Endodermal cell (in vitro differentiated cells): ENCODE measurements around the gene CACTIN. TPM values are rescaled to one million over a fixed set of nuclear protein-coding genes. Genes with fewer than 3 reads are reported as not detected.
A peak's percentile ranks its signal among the peaks of the same experiment; 100 is the strongest.

Experiments
- DNase-seq: peaks from one replicate; pipeline ENCODE4 v3.0.0-alpha.2; 2017
- H3K27ac ChIP-seq: 2 replicates; pipeline ENCODE4 v1.5.1; 2013; ENCODE audit warnings: mild to moderate bottlenecking, low read depth, low read length, moderate library complexity
- H3K27me3 ChIP-seq: 2 replicates; pipeline ENCODE4 v1.6.1; 2013; ENCODE audit warnings: mild to moderate bottlenecking, low read length, moderate library complexity; ENCODE audit not compliant: insufficient read depth, control insufficient read depth, poor library complexity, severe bottlenecking
- H3K36me3 ChIP-seq: 2 replicates; pipeline ENCODE4 v1.7.0; 2013; ENCODE audit warnings: mild to moderate bottlenecking, low read length, moderate library complexity; ENCODE audit not compliant: control insufficient read depth, insufficient read depth
- H3K4me1 ChIP-seq: one replicate; pipeline ENCODE4 v1.7.0; 2013; ENCODE audit warnings: low read length; ENCODE audit not compliant: control insufficient read depth, insufficient read depth
- H3K4me3 ChIP-seq: 2 replicates; pipeline ENCODE4 v1.5.1; 2013; ENCODE audit warnings: mild to moderate bottlenecking, low read length, moderate library complexity
- H3K9ac ChIP-seq: 2 replicates; pipeline ENCODE4 v1.6.1; 2013; ENCODE audit warnings: mild to moderate bottlenecking, low read length, moderate library complexity; ENCODE audit not compliant: poor library complexity, severe bottlenecking; ENCODE audit errors: extremely low read depth
- H3K9me3 ChIP-seq: 2 replicates; pipeline ENCODE4 v1.6.1; 2013; ENCODE audit warnings: mild to moderate bottlenecking, low read length, moderate library complexity; ENCODE audit not compliant: control insufficient read depth
- H3K27ac Mint-ChIP-seq: 2 replicates; pipeline ENCODE4 v1.8.0; 2020; ENCODE audit warnings: mixed read lengths
- H3K27me3 Mint-ChIP-seq: 2 replicates; pipeline ENCODE4 v1.8.0; 2021; ENCODE audit warnings: mild to moderate bottlenecking, mixed read lengths; ENCODE audit not compliant: insufficient read depth
- H3K36me3 Mint-ChIP-seq: 2 replicates; pipeline ENCODE4 v1.8.0; 2020; ENCODE audit warnings: low read depth, mixed read lengths
- H3K4me1 Mint-ChIP-seq: 2 replicates; pipeline ENCODE4 v1.8.0; 2020; ENCODE audit warnings: mixed read lengths
- H3K4me3 Mint-ChIP-seq: 2 replicates; pipeline ENCODE4 v1.8.0; 2020; ENCODE audit warnings: mild to moderate bottlenecking, moderate library complexity, mixed read lengths
- H3K9me3 Mint-ChIP-seq: 2 replicates; pipeline ENCODE4 v1.8.0; 2020; ENCODE audit warnings: mild to moderate bottlenecking, mixed read lengths
- WGBS, 2 experiments: methylation state at CpG; one replicate each; pipeline versions ENCODE4 v1.1.5 to v1.1.7; 2013; ENCODE audit warnings: missing lambda C conversion rate in 2 of 2, mixed read lengths in 1 of 2; ENCODE audit not compliant: insufficient coverage in 1 of 2, insufficient read length in 1 of 2; 5-methylcytosine and 5-hydroxymethylcytosine counted together
- total RNA-seq, 2 donors: library from RNA; stranded (reverse); fragmentation: NEBNext Ultra II Directional in 1 of 2; extraction: Animal tissue kit (Norgen Biotek cat#: 25700) in 1 of 2; gene quantifications; 2 replicates in 1 of 2; 3 replicates in 1 of 2; pipeline ENCODE4 v1.2.1, GENCODE V29; 2021
- TF ChIP-seq, protein P1 (sequence below): fragments of 200-600 bp; sonication (generic); conservative IDR thresholded peaks from 2 replicates; pipeline ENCODE4 v1.5.0; 2021; ENCODE audit warnings: antibody characterized with exemption, mild to moderate bottlenecking

CACTIN gene
- total RNA-seq, 2 donors from 2014 or later: 31.5 to 33.5 TPM

GRCh38 chr19:3627351-3627723 is 747 bp upstream of the CACTIN start:
- H3K27me3 Mint-ChIP-seq: no peaks in the 10 kb centered on the region
- no peak for DNase-seq
- Histone ChIP-seq H3K9me3 (no peaks in the 10 kb centered on the region), H3K27ac (no peak overlapping the region), H3K27me3 (no peaks in the 10 kb centered on the region), H3K36me3 (peaks cover 3% of the 10 kb centered on the region), H3K4me1 (peaks cover 3% of the 10 kb centered on the region), H3K4me3 (peak overlapping the region; percentile 61), H3K9ac (no peak overlapping the region)
- 79 to 86% methylated on average over 3 to 7 of the region's 7 CpGs for WGBS, 2 experiments
- H3K27ac Mint-ChIP-seq: peak overlapping the region; percentile 99
- peaks cover 6% of the 10 kb centered on the region for H3K4me1 Mint-ChIP-seq
- TF ChIP-seq, protein P1, sequence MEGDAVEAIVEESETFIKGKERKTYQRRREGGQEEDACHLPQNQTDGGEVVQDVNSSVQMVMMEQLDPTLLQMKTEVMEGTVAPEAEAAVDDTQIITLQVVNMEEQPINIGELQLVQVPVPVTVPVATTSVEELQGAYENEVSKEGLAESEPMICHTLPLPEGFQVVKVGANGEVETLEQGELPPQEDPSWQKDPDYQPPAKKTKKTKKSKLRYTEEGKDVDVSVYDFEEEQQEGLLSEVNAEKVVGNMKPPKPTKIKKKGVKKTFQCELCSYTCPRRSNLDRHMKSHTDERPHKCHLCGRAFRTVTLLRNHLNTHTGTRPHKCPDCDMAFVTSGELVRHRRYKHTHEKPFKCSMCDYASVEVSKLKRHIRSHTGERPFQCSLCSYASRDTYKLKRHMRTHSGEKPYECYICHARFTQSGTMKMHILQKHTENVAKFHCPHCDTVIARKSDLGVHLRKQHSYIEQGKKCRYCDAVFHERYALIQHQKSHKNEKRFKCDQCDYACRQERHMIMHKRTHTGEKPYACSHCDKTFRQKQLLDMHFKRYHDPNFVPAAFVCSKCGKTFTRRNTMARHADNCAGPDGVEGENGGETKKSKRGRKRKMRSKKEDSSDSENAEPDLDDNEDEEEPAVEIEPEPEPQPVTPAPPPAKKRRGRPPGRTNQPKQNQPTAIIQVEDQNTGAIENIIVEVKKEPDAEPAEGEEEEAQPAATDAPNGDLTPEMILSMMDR: no peak
- no peaks in the 10 kb centered on the region for H3K9me3 Mint-ChIP-seq
- peak overlapping the region; percentile 89 for H3K4me3 Mint-ChIP-seq
- peaks cover 17% of the 10 kb centered on the region for H3K36me3 Mint-ChIP-seq

DNA sequence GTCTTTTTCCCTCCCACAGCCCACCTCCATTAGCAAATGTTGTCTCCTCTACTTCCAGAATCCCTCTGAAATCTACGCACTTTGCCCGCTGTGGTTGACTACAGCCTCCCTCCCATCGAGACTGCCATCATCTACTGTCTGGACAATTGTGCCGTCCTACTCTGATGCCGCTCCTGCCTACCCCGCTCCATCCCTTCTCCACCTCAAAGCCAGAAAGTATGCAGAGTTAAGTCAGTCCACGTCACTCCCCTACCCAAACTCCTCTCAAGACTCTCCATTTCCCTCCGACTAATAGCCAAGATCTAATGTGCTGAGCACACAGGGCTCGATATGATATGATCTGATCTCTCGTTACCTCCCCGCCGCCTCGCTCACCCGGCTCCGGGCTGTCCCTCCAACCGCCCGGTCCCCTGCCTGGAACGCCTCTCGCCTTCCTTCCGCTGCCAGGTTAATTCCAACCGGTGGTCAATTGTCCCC is 556 bp downstream of the CACTIN start:
- Histone ChIP-seq H3K27ac (no peak overlapping the region), H3K4me3 (peak overlapping the region; percentile 97), H3K27me3 (no peaks in the 10 kb centered on the region), H3K9ac (peak overlapping the region; percentile 94), H3K4me1 (peaks cover 3% of the 10 kb centered on the region), H3K36me3 (peaks cover 12% of the 10 kb centered on the region), H3K9me3 (no peaks in the 10 kb centered on the region)
- Mint-ChIP-seq H3K9me3 (no peaks in the 10 kb centered on the region), H3K4me3 (peak overlapping the region; percentile 89), H3K27me3 (no peaks in the 10 kb centered on the region), H3K36me3 (peaks cover 23% of the 10 kb centered on the region), H3K4me1 (peaks cover 6% of the 10 kb centered on the region), H3K27ac (peak overlapping the region; percentile 99)
- WGBS, 2 experiments: 2% methylated on average over 20 to 21 of the region's 21 CpGs
- DNase-seq: no peak
- TF ChIP-seq, protein P1: no peak

DNA sequence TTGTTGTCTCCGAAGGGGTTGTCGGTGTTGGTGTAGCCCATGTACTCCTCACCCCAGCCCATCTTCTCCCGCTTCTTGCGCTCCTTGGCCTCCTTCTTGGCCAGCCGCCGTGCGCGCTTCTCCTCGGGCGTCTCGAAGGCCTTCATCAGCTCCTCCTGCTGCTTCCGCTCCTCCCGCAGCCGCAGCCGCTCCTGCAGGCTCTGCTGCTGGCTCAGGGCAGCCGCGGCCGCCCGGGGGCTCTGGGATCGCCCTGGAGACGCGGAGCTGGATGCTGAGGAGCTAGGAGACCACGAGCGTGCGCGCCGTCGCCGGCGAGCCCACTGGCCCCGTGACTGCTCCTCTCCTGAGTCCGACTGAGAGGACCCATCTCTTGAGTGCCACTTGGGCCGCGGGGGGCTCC is 2.9 kb downstream of the CACTIN start:
- no peak for DNase-seq
- peaks cover 3% of the 10 kb centered on the region for H3K4me1 ChIP-seq
- no peaks in the 10 kb centered on the region for H3K27me3 Mint-ChIP-seq
- H3K4me1 Mint-ChIP-seq: peaks cover 6% of the 10 kb centered on the region
- H3K9me3 Mint-ChIP-seq: no peaks in the 10 kb centered on the region
- no peak overlapping the region for H3K4me3 ChIP-seq
- 96 to 97% methylated on average over 27 to 34 of the region's 34 CpGs for WGBS, 2 experiments
- peaks cover 16% of the 10 kb centered on the region for H3K36me3 Mint-ChIP-seq
- H3K27ac ChIP-seq: no peak overlapping the region
- no peaks in the 10 kb centered on the region for H3K9me3 ChIP-seq
- no peaks in the 10 kb centered on the region for H3K27me3 ChIP-seq
- H3K9ac ChIP-seq: no peak overlapping the region
- TF ChIP-seq, protein P1: no peak
- H3K36me3 ChIP-seq: peaks cover 13% of the 10 kb centered on the region
- H3K4me3 Mint-ChIP-seq: no peak overlapping the region
- peak overlapping the region; percentile 20 for H3K27ac Mint-ChIP-seq
